Stimulated activated CD8-positive, alpha-beta memory T cell treated with anti-CD3 and anti-CD28 coated beads, Interleukin-15, amount 100 ng/mL, for 48 hours (primary cell): ENCODE results near the gene HORMAD2.

ENCODE experiments used
- DNase-seq, 2 donors: peaks; one replicate each; pipeline ENCODE4 v3.0.0-alpha.2; 2020; ENCODE audit warnings: low read depth in 2 of 2

Gene HORMAD2

DNA sequence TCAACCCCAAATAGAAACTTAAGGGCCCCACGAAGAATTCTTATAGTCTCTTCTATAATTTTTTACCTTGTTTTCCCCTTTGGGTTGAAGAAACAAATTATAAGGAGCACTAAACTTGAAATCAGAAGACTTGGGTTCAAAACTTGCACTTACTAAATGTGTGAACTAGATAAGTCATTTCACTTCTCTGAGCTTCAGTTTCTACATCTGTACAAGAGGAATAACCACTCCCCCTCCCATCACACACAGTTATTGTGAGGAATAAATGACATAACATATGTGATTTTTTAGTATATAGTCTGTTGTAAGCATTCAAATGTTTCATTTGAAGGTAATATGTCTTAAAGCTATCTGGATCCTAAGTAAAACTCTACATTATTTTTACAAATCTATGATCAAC lies 87.5 kb downstream of the HORMAD2 start:
- no peak for DNase-seq

DNA sequence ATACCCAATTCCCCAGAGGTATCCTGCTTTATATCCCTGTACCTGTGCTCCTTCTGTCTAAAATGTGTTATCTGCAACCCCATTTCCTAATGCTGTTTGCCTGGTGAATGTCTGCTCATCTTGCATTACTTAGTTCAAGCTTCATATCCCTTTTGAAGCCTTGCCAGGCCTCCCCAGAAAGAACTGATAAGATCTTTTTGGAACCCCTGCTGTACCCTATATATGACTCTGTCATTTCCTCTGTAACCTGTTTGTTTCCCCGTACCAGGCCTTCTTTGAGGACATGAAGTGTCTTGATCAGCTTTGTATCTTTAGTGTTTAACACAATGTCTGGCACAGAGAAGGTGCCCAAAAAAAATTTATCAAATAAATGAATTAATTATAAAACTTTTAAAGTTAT lies 88.7 kb downstream of the HORMAD2 start:
- no peak for DNase-seq

DNA sequence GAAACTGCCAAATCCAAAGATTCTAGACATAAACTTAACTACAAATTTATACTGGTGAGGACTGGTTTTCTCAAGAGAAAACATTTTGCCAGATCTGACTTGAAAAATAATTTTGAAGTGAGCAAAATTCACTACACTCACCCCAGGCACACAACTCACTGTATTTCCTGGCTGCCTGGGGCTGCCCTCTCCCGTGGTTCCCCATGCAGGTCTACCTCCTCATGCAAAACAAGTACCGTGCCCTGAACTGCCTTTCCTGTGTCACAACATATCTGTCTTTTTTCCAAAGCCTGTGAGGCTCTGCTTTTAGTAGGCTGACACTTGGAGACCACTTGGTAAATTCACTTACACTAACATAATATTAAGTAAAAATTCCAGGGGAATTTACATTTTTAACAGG lies 89.9 kb downstream of the HORMAD2 start:
- DNase-seq: no peak

DNA sequence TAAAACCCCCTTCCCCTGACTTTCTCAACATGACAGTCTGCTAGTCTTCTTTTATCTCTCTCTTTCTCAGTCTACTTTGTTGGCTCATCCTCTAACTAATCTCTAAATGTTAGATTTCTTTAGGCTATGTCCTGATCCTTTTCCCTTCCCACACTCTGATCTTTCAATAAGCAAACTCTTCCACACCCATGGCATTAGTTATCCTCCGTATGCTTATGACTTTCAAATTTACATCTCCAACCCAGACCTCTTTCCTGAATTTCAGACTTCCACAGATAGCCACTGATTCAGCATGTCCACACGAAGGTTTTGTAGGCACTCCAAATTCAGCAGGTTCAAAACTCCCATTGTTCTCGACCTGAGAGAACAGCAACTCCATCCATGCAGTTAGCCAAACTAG lies 90.7 kb downstream of the HORMAD2 start:
- no peak for DNase-seq

DNA sequence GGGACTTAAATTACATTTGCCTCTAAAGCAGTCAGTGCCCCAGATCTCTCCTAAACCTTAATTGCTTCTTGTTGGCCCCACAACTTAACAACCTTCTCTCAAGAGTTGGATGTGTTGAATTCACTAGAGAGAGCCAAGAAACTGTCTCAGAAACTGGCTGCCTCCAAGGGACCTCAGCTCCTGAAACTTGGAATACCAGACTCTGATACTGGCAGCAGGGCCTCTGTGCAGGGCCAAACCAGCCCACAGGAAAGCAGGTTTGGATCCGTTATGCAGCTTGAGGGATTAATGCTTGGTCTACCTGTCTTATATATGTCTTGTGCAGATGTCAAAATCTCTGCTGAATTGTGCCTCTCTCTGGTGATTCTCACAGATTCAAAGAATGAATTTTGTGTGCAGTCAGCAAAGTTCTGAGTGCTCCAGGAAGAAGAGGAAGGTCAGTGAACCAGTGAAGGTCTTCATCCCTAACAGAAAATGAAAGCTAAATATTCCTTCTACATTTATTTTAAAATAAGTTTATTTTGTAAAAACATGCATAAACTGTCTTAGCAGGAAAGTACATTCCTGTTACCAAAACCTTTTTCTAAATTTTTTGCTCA lies 95.5 kb downstream of the HORMAD2 start:
- no peak for DNase-seq

DNA sequence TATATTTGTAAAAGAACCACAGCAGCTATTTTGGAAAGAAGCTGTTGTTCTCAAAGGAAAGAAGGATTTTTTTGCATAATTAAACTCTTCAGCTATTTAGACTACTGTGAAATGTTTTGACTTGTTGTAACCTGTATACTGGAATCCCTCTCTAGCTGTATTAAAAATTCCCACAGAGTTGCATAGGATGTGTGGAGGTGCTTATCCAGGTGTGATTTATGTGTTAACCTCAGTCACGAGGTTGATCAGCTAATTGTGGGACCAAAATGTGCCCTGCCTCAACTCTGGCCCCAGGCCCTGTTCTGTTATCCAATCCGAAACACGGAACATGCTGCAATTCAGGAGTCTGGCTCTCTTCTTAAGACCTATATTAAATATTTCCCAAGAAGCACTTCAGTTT lies 96.2 kb downstream of the HORMAD2 start:
- no peak for DNase-seq

DNA sequence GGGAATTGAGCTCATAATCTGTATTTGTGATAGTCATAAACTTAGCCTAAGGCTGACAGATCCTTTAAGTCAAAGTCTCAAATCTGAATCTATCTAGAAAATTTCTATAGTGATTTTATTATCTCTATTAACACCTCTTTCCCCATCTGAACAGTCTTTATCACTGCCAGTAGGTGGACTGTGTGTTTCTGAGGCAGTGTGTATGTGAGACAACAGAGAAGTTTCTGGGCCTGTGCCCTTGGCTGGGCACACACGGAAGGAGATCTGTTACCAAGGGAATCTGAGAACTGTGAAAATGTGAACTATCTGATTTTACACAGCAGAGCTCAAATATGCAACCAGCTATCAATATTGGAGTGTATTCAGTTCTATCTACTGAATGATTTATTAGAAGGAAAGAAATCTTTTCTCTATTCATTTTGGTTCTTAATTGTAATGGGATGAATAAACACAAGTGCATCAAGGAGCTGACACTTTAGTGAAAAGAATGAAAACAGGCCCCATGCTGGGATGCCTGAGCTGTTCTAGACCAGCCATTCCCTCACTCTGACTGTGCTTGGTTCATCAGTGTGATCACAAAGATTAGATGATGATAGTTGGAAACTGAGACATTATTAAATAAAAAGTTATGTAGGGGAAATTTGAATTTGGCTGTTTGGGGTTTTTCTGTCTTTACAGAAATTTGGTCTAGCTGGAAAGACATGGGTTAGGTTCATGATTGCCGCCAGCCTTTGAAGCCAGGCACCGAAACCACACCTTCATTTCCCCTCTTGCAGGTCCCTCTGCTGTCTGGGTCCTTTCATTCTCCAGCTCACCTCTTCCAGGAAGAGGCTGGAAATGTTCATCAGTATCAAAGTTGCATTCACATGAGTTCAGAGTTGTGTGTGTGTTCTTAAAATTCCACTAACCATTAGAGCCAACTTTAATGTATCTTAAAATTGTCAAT lies 98.2 kb downstream of the HORMAD2 start:
- DNase-seq: peak; percentile 50 to 52

DNA sequence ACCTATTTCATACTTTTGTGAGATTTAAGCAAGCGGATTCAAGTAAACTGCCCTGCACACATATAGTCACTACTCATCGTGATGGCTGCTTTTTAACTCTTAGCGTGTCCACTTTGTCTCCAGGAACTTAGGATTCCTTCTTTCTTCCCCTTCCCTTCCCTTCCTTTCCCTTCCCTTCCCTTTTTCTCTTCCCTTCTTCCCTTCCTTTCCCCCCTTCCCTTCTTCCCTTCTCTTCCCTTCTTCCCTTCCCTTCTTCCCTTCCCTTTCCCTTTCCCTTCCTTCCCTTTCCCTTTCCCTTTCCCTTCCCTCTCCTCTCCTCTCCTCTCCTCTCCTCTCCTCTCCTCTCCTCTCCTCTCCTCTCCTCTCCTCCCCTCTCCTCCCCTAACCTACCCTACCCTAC lies 100.4 kb downstream of the HORMAD2 start:
- DNase-seq: no peak

DNA sequence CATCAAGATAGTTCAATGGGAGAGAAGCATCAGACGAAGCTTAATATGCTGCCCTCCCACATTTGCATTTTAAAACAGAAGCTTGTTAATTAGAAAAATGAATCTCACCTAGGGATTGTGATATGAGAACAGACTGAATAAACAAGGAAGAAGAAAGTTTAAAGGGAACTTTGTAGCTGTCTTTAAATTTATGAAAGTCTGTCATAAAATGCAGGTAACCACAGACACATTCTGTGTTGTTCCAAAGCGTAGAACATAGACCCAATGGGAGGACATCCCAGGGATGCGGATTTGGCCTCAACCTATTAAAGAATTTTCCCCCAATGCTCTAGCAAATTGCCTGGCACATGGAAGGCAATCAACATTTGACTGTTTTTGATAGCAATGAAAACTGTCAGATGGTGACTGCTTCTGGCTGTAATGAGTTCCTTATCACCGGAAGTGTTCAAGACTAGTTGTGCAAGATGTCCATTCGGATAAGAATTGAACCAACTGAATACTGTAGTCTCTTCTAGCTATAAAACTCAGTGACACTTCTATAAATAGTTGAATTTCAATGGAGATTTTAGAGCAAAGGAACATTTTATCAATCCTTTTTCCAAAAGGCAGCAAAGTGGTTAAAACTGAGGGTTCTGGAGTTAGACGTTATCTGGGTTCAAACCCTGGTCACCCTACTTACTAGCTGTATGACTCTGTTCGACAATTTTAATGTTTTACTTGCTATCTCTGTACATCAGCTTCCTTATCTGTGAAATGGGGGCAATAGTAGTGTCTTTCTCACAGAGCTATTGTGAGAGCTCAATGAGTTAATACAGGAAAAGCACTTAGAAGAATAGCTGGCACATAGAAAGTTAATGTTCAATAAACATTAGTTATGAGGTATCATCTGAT lies 101.4 kb downstream of the HORMAD2 start:
- DNase-seq: no peak

DNA sequence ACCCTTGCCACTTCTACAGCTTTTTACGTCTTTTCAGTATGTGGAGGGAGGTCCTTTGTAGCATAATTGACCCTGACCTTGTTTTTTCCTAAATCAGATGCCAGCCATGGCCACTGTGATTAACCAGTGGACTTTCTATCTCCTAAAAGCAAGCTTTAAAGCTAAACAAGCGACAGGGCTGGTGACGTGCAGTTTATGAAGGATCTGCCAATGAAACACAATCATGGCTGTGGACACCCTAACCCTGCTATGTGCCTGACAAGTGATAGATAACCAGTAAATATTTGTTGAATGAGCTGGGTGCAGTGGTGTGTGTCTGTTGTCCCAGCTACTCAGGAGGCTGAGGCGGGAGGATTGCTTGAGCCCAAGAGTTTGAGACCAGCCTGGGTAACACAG lies 102.1 kb downstream of the HORMAD2 start:
- no peak for DNase-seq

DNA sequence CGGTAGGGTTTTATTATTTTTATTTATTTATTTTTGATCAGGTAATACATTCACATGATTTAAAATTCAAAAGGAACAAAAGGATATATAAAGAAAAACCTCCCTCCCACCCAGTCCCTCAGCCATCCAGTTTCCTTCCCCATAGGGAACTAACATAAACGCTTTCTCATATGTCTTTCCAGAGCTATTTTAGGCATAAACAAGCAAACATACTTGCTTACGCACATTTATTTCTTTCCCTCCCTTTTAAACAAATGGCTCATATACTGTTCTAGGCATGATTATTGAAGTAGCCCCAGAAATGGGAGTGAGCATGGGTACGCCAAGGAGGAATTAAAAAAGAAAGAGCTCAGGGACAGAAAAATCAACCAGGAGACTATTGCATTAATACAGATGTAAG lies 102.6 kb downstream of the HORMAD2 start:
- DNase-seq: no peak

DNA sequence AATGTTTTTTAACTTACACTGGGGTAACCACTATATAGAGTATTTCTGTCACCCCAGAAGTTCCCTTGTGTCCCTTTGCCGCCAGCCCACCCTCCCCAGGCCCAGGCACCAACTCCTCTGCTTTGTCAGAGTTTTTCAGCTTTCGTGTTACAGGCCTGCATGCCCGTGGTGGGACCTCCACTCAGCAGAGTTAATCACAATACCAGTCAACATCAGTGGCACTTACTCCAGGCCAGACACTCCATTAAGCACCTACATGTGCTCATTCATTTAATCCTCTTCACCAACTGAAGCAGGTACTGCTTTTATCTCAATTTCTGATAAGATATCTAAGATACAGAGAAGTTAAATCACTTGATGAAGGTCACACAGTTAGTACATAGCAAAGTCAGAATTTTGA lies 103.0 kb downstream of the HORMAD2 start:
- DNase-seq: no peak

DNA sequence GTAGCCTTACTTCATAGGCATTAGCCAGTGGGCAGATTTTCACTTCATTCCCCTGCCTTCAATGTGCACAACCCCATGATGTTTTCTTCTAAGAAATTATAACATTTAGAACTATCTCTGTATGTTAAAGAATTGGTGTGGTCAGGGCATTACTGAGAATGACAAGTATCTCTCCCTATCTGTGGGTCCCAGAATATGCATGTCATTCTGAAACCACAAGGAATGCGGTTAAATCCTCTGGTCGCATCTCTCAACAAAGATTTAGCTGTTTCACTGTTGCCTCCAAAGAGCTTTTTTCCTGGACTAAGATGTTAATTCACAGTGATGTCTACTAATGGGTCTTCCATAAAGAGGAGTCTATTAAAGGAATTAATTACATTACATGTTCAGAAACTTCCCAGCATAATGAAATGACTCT lies 103.6 kb downstream of the HORMAD2 start:
- no peak for DNase-seq

DNA sequence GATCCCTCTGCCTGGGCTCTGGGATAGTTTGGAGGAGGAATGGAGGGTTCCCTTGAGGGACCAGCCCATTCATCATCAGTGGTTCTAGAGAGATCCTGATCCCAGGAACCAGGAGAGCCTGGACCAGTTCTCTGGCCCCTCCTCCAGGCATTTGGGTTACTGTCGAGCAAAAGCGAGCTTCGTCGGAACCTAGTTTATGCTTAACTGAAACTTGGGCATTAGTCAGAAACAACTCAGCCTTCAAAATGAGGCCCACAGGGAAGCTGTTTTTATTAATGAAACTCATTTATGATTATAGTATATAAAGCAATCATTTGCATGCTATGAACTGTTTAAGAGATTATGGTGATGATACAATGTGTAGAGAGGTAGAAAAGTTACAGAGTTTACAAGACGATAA lies 104.9 kb downstream of the HORMAD2 start:
- no peak for DNase-seq

DNA sequence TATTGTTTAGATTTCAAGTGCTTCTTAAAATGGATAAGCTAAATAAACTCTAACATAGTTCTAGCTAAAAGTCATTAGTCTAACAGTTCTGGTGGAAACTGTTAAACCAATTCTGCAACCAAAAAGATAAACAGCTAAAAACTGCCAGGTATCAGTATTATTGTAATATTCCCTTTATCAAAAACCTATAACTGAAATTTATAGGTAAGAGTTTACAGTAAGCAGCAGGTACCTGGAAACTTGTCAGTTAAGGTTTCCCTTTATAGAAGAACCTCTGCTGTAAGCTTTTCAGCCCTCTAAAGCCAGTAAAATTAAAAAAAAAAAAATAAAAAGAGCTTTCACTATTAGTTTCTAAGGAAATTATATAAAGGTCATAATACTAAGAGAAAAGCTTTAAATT lies 105.3 kb downstream of the HORMAD2 start:
- DNase-seq: no peak

DNA sequence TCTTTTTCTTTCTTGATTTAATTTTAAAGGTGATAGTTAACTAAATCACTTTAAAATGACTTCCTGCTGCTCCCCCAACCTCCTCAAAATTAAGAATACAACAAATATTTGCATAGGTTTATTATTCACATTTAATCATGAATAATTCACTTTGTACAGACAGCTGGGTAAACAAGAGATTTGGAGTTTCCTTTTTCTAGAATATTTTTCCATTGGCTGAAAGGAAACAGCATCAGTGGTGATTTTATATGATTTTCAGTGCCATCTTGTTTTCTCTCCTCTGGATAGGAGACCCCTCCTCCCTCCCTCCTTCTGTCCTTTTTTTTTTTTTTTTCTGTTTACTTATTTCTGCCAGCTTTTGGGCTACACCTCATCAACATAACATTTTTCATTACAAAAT lies 105.8 kb downstream of the HORMAD2 start:
- DNase-seq: no peak

DNA sequence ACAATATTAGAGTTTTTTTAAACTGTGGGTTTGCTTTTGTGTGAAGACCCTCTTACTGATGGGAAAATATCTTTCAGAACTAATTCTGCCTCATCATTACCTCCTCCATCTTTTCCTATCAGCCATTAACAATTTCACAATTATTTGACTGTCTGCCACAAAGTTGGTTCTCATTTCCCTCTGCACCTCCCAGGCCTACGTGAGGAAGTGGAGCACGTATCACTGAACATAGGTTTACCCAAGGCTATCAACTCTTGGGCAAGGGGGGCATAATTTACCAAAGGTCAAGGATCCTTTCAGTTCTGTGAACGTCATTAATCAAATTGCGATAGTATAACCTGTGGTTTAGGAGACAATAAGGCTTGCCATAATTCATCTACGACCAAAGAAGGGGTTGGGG lies 106.2 kb downstream of the HORMAD2 start:
- no peak for DNase-seq

DNA sequence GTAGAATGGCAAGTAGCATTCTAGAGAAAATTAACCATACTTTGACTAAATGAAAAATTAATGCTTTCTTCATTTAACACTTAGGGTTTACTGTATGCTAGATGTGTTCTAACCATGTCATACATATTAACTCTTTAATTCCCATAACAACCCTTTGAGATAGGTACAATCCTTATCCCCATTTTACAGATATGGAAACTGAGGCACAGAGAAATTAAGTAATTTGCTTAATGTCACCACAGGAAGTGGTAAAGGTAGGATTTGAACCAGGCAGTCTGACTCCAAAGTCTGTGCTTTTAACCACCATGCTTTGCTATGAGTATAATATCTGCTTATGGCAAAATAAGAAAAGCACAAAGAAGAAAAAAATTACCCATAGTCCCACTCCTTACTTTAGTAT lies 106.8 kb downstream of the HORMAD2 start:
- DNase-seq: no peak

DNA sequence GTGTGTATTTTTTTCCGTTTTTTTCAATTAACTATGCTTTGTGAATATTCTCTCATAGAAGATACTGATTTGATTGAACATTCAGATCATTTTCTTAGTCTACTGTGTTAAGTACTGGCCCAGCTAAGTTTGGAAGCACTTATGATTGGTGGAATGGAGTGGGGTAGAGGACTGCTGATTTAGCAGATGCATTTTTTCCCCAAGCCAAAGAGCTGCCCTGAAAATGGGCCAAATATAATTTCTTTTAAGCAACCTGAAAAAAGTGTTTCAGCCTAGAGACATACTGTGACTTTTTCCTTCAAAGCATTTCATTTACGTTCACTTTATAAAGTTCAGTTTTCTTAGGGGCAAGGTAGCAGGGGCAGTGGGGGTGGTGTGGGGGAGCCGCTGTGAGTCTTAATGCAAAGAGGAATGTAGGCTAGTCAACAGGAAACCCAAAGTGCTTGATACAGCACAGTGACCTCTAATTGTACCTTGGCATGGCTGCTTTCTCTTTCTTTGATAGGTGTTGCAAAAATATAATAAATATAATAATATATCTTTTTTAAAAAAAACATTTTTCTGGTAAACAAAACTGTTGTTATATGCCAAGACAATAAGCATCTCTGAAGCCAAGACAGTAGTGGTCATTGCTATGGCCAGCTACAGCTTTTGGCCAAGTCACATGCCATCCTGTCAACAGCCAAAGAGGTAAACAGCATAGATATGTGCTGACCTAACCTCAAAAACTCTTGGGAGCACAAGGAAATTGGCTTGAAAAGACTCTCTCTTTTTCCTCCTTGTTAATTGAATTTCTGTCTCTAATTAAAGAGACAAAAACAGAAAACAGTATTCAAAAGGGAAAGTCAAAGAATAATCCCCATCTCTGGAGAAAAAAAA lies 107.5 kb downstream of the HORMAD2 start:
- DNase-seq: no peak

DNA sequence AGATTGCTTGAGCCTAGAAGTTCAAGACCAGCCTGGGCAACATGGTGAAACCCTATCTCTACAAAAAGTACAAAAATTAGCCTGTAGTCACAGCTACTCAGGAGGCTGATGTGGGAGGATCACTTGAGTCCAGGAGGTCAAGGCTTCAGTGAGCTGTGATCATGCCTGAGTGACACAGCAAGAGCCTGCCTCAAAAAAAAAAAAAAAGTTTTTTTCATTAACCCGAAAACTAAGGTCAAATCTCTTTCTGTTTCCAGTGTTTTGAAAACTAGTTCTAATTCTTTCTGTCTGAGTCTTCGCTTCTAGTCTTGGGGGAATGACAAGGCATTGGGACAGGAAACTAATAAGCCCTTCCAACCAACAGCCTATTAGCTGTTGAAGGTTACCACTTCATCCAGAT lies 108.6 kb downstream of the HORMAD2 start:
- no peak for DNase-seq

DNA sequence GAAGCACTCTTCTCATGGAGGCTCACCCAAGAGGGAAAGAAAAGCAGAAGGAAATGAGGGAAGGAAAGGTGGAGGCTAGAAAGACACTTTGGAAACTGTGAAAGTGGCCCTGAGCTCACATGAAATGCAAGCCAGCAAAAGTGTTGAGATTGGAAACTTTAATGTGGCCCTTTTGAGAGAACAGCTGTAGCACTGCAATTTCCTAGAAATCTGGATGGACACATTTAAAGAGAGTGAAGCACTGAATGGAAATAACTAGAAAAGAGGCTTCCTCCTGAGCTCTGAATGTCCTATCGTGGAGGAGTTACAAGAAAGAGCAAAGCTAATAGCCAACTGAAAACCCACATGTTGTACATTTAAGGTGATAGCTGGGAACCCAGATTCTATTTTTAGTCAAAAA lies 110.3 kb downstream of the HORMAD2 start:
- DNase-seq: no peak
